ENCODE results near the gene APLP2.
"Not testable (repeated sequence)": the region's sequence is repeated elsewhere in the genome, so short reads cannot be mapped to it uniquely, and the experiment has no call there.

Gene APLP2

GRCh38 chr11:130102301-130103249 is 32.9 kb downstream of the APLP2 start:
- 0 out of 2 replicates have a peak, but pooled peaks cover 3% of the 10 kb centered on the region for H3K36me3 ChIP-seq (ENCODE audit: insufficient read depth, low read length)
- no peak overlapping the region for H3K9ac ChIP-seq (ENCODE audit: low read depth, low read length)
- WGBS, result 93% methylated on average over 8 of the region's 9 CpGs
- peaks cover 14% of the 10 kb centered on the region; the same call in 1 of the 2 replicates for H3K4me1 ChIP-seq (ENCODE audit: insufficient read depth, low read length)
- H3K27ac ChIP-seq (ENCODE audit: low read depth, low read length), result 0 out of 2 replicates have a peak overlapping the region, but pooled peaks have one; percentile 8
- H3K9me3 ChIP-seq (ENCODE audit: insufficient read depth, low read depth, low read length), result no peaks in the 10 kb centered on the region
- H3K27me3 ChIP-seq (ENCODE audit: insufficient read depth, low read length), result no peaks in the 10 kb centered on the region
- H3K4me3 ChIP-seq (ENCODE audit: low read length), result no peak overlapping the region

GRCh38 chr11:130103296-130103814 is 33.7 kb downstream of the APLP2 start:
- Histone ChIP-seq H3K4me3 (ENCODE audit: low read length) (no peak overlapping the region), H3K9ac (ENCODE audit: low read depth, low read length) (no peak overlapping the region), H3K4me1 (ENCODE audit: insufficient read depth, low read length) (peaks cover 14% of the 10 kb centered on the region; the same call in 1 of the 2 replicates), H3K36me3 (ENCODE audit: insufficient read depth, low read length) (0 out of 2 replicates have a peak, but pooled peaks cover 3% of the 10 kb centered on the region), H3K27me3 (ENCODE audit: insufficient read depth, low read length) (no peaks in the 10 kb centered on the region), H3K27ac (ENCODE audit: low read depth, low read length) (0 out of 2 replicates have a peak overlapping the region, but pooled peaks have one; percentile 8), H3K9me3 (ENCODE audit: insufficient read depth, low read depth, low read length) (no peaks in the 10 kb centered on the region)
- 94% methylated on average over 5 of the region's 5 CpGs for WGBS

- Histone ChIP-seq H3K9me3 (ENCODE audit: insufficient read depth, low read depth, low read length) (no peaks in the 10 kb centered on the region), H3K4me3 (ENCODE audit: low read length) (no peak overlapping the region), H3K9ac (ENCODE audit: low read depth, low read length) (no peak overlapping the region), H3K4me1 (ENCODE audit: insufficient read depth, low read length) (peaks cover 18% of the 10 kb centered on the region; the same call in 1 of the 2 replicates), H3K27ac (ENCODE audit: low read depth, low read length) (no peak overlapping the region), H3K36me3 (ENCODE audit: insufficient read depth, low read length) (peaks cover 21% of the 10 kb centered on the region), H3K27me3 (ENCODE audit: insufficient read depth, low read length) (no peaks in the 10 kb centered on the region)
- WGBS, result 93% methylated on average over 5 of the region's 5 CpGs
Measured at GRCh38 chr11:130106381-130106780, 36.7 kb downstream of the APLP2 start.

GRCh38 chr11:130108671-130109070 is 39.0 kb downstream of the APLP2 start:
- not testable (repeated sequence) for H3K27ac ChIP-seq (ENCODE audit: low read depth, low read length)

GRCh38 chr11:130109386-130109785 is 39.7 kb downstream of the APLP2 start:
- H3K27ac ChIP-seq (ENCODE audit: low read depth, low read length), result no peak overlapping the region
- H3K4me3 ChIP-seq (ENCODE audit: low read length), result no peak overlapping the region
- H3K4me1 ChIP-seq (ENCODE audit: insufficient read depth, low read length), result peaks cover 4% of the 10 kb centered on the region; the same call in 1 of the 2 replicates
- no peaks in the 10 kb centered on the region for H3K27me3 ChIP-seq (ENCODE audit: insufficient read depth, low read length)
- peaks cover 51% of the 10 kb centered on the region for H3K36me3 ChIP-seq (ENCODE audit: insufficient read depth, low read length)
- H3K9ac ChIP-seq (ENCODE audit: low read depth, low read length), result no peak overlapping the region
- 92% methylated on average over 2 of the region's 2 CpGs for WGBS
- no peaks in the 10 kb centered on the region for H3K9me3 ChIP-seq (ENCODE audit: insufficient read depth, low read depth, low read length)

More at GRCh38 chr11:130108671-130109070, 39.0 kb downstream of the APLP2 start:
- not testable (repeated sequence) for H3K4me3 ChIP-seq (ENCODE audit: low read length); H3K27me3 ChIP-seq (ENCODE audit: insufficient read depth, low read length); H3K9ac ChIP-seq (ENCODE audit: low read depth, low read length); H3K9me3 ChIP-seq (ENCODE audit: insufficient read depth, low read depth, low read length); H3K4me1 ChIP-seq (ENCODE audit: insufficient read depth, low read length)
- H3K36me3 ChIP-seq (ENCODE audit: insufficient read depth, low read length), result peaks cover 44% of the 10 kb centered on the region
- 97% methylated on average over 4 of the region's 4 CpGs for WGBS

- H3K9me3 ChIP-seq (ENCODE audit: insufficient read depth, low read depth, low read length), result no peaks in the 10 kb centered on the region
- no peak overlapping the region for H3K9ac ChIP-seq (ENCODE audit: low read depth, low read length)
- H3K27ac ChIP-seq (ENCODE audit: low read depth, low read length), result no peak overlapping the region
- peaks cover 55% of the 10 kb centered on the region for H3K36me3 ChIP-seq (ENCODE audit: insufficient read depth, low read length)
- H3K4me1 ChIP-seq (ENCODE audit: insufficient read depth, low read length), result peaks cover 13% of the 10 kb centered on the region; the same call in 1 of the 2 replicates
- 98% methylated on average over 6 of the region's 7 CpGs for WGBS
- H3K27me3 ChIP-seq (ENCODE audit: insufficient read depth, low read length), result no peaks in the 10 kb centered on the region
- H3K4me3 ChIP-seq (ENCODE audit: low read length), result no peak overlapping the region
Measured at GRCh38 chr11:130110339-130111108, 40.8 kb downstream of the APLP2 start.

- no peaks in the 10 kb centered on the region for H3K9me3 ChIP-seq (ENCODE audit: insufficient read depth, low read depth, low read length)
- H3K27ac ChIP-seq (ENCODE audit: low read depth, low read length), result no peak overlapping the region
- H3K36me3 ChIP-seq (ENCODE audit: insufficient read depth, low read length), result peaks cover 63% of the 10 kb centered on the region
- H3K27me3 ChIP-seq (ENCODE audit: insufficient read depth, low read length), result no peaks in the 10 kb centered on the region
- H3K4me3 ChIP-seq (ENCODE audit: low read length), result no peak overlapping the region
- peaks cover 14% of the 10 kb centered on the region; the same call in 1 of the 2 replicates for H3K4me1 ChIP-seq (ENCODE audit: insufficient read depth, low read length)
- WGBS, result 96% methylated on average over 10 of the region's 10 CpGs
- no peak overlapping the region for H3K9ac ChIP-seq (ENCODE audit: low read depth, low read length)
Measured at GRCh38 chr11:130112071-130112830, 42.6 kb downstream of the APLP2 start.

GRCh38 chr11:130114281-130114680 is 44.6 kb downstream of the APLP2 start:
- Histone ChIP-seq H3K9me3 (ENCODE audit: insufficient read depth, low read depth, low read length) (no peaks in the 10 kb centered on the region), H3K27ac (ENCODE audit: low read depth, low read length) (no peak overlapping the region), H3K4me3 (ENCODE audit: low read length) (no peak overlapping the region), H3K36me3 (ENCODE audit: insufficient read depth, low read length) (peaks cover 71% of the 10 kb centered on the region), H3K4me1 (ENCODE audit: insufficient read depth, low read length) (peaks cover 12% of the 10 kb centered on the region; the same call in 1 of the 2 replicates), H3K27me3 (ENCODE audit: insufficient read depth, low read length) (no peaks in the 10 kb centered on the region), H3K9ac (ENCODE audit: low read depth, low read length) (no peak overlapping the region)
- WGBS, result 94% methylated on average over 5 of the region's 5 CpGs

GRCh38 chr11:130114726-130115125 is 45.0 kb downstream of the APLP2 start:
- Histone ChIP-seq H3K36me3 (ENCODE audit: insufficient read depth, low read length) (peaks cover 71% of the 10 kb centered on the region), H3K4me3 (ENCODE audit: low read length) (no peak overlapping the region), H3K27me3 (ENCODE audit: insufficient read depth, low read length) (no peaks in the 10 kb centered on the region), H3K27ac (ENCODE audit: low read depth, low read length) (no peak overlapping the region), H3K9me3 (ENCODE audit: insufficient read depth, low read depth, low read length) (no peaks in the 10 kb centered on the region), H3K4me1 (ENCODE audit: insufficient read depth, low read length) (peaks cover 10% of the 10 kb centered on the region; the same call in 1 of the 2 replicates), H3K9ac (ENCODE audit: low read depth, low read length) (no peak overlapping the region; the same call in 1 of the 2 replicates)
- 96% methylated on average over 4 of the region's 4 CpGs for WGBS

- Histone ChIP-seq H3K27me3 (ENCODE audit: insufficient read depth, low read length) (no peaks in the 10 kb centered on the region), H3K9me3 (ENCODE audit: insufficient read depth, low read depth, low read length) (no peaks in the 10 kb centered on the region), H3K27ac (ENCODE audit: low read depth, low read length) (peak overlapping the region; percentile 35; the same call in 1 of the 2 replicates), H3K36me3 (ENCODE audit: insufficient read depth, low read length) (peaks cover 66% of the 10 kb centered on the region), H3K4me1 (ENCODE audit: insufficient read depth, low read length) (peaks cover 10% of the 10 kb centered on the region; the same call in 1 of the 2 replicates), H3K9ac (ENCODE audit: low read depth, low read length) (no peak overlapping the region), H3K4me3 (ENCODE audit: low read length) (no peak overlapping the region)
- WGBS, result 87% methylated on average over 2 of the region's 2 CpGs
Measured at GRCh38 chr11:130115218-130115617, 45.5 kb downstream of the APLP2 start.

Measured in HUES64 (cell line).